ENCODE results near the gene ING4. TPM values are rescaled to one million over a fixed set of nuclear protein-coding genes. Genes with fewer than 3 reads are reported as not detected.

The ING4 gene
- total and polyA plus RNA-seq, 2 of the 13 experiments (the other 11 are each of a cell fraction or from before 2014, with no cell fraction given): 14.4 to 32.4 TPM

DNA sequence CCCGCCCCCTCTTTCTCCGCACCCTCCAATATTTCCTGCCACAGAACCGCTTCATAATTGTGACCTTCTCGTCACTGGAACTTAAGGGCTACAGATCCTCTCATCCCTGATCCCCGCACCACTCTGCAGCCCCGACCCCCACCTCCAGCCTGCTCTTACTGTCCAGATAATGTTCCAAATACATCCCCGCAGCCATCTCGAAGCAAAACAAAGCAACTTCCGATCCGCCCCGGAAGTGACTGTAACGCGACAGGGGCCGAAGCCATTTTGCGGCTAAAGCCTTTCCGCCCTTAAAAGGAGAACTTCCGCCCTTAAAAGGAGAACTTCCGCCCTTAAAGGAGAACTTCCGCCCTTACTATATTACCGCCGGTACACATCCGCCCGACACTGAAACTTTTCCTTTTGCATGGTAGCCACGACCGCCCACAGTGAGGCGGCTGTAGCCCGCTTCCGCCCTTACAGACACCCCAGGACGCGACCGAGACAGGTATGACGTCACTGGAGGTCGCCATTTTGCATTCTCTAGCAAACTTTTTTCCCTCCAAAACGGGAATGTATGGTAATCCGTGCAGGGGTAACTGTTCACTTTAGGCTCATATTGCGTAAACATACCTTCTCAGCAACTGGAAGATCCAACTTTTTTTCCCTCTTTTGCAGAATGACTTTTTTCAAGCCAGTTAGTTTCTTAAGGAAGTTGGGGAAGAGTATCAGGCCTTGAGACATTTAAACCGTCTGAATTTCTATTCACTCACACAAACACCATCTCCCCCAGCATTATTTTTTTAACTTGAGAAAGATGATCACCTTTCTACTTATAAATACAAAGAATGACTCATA is at the start of gene ING4 (continued):
- TF ChIP-seq ZNF589 (CRISPR knock-in tag; conservative IDR thresholded peaks at IDR 0.05): no peak; the same call in 1 of the 2 replicates
- TF ChIP-seq, protein P1, sequence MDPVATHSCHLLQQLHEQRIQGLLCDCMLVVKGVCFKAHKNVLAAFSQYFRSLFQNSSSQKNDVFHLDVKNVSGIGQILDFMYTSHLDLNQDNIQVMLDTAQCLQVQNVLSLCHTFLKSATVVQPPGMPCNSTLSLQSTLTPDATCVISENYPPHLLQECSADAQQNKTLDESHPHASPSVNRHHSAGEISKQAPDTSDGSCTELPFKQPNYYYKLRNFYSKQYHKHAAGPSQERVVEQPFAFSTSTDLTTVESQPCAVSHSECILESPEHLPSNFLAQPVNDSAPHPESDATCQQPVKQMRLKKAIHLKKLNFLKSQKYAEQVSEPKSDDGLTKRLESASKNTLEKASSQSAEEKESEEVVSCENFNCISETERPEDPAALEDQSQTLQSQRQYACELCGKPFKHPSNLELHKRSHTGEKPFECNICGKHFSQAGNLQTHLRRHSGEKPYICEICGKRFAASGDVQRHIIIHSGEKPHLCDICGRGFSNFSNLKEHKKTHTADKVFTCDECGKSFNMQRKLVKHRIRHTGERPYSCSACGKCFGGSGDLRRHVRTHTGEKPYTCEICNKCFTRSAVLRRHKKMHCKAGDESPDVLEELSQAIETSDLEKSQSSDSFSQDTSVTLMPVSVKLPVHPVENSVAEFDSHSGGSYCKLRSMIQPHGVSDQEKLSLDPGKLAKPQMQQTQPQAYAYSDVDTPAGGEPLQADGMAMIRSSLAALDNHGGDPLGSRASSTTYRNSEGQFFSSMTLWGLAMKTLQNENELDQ (CRISPR knock-in tag; IDR thresholded peaks at IDR 0.05; ENCODE audit: borderline replicate concordance): no peak; the same call in 1 of the 2 replicates
- TF ChIP-seq PAX8 (CRISPR knock-in tag; IDR thresholded peaks at IDR 0.05; ENCODE audit: borderline replicate concordance): no peak
- TF ChIP-seq SYNCRIP (IDR thresholded peaks at IDR 0.05; ENCODE audit: insufficient read depth, low read depth, low read length): no peak
- TF ChIP-seq, protein P2, sequence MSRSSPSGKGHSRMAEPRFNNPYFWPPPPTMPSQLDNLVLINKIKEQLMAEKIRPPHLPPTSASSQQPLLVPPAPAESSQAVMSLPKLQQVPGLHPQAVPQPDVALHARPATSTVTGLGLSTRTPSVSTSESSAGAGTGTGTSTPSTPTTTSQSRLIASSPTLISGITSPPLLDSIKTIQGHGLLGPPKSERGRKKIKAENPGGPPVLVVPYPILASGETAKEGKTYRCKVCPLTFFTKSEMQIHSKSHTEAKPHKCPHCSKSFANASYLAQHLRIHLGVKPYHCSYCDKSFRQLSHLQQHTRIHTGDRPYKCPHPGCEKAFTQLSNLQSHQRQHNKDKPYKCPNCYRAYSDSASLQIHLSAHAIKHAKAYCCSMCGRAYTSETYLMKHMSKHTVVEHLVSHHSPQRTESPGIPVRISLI (CRISPR knock-in tag; IDR thresholded peaks at IDR 0.05; ENCODE audit: borderline replicate concordance): peak; percentile 50; the same call in 1 of the 2 replicates
- TF ChIP-seq ZNF232 (CRISPR knock-in tag; IDR thresholded peaks at IDR 0.05; ENCODE audit: borderline replicate concordance): no peak
- no peak; the same call in 1 of the 2 replicates for TF ChIP-seq TSC22D2 (CRISPR knock-in tag; IDR thresholded peaks at IDR 0.05; ENCODE audit: borderline replicate concordance)
- no peak for TF ChIP-seq ZNF30 (CRISPR knock-in tag; IDR thresholded peaks at IDR 0.05)
- TF ChIP-seq HMG20A (CRISPR knock-in tag; IDR thresholded peaks at IDR 0.05; ENCODE audit: borderline replicate concordance): no peak
- TF ChIP-seq NPAS2 (CRISPR knock-in tag; IDR thresholded peaks at IDR 0.05; ENCODE audit: borderline replicate concordance): no peak
- no peak for TF ChIP-seq ZNF788 (CRISPR knock-in tag; IDR thresholded peaks at IDR 0.05; ENCODE audit: borderline replicate concordance)
- TF ChIP-seq ZNF598 (CRISPR knock-in tag; IDR thresholded peaks at IDR 0.05; ENCODE audit: borderline replicate concordance): peak; percentile 67; the same call in 1 of the 2 replicates
- TF ChIP-seq, protein P3, sequence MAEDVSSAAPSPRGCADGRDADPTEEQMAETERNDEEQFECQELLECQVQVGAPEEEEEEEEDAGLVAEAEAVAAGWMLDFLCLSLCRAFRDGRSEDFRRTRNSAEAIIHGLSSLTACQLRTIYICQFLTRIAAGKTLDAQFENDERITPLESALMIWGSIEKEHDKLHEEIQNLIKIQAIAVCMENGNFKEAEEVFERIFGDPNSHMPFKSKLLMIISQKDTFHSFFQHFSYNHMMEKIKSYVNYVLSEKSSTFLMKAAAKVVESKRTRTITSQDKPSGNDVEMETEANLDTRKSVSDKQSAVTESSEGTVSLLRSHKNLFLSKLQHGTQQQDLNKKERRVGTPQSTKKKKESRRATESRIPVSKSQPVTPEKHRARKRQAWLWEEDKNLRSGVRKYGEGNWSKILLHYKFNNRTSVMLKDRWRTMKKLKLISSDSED (CRISPR knock-in tag; IDR thresholded peaks at IDR 0.05): no peak
- no peak for TF ChIP-seq ZKSCAN1 (IDR thresholded peaks at IDR 0.05; ENCODE audit: low read length)
- peak; percentile 81 for TF ChIP-seq POGZ (CRISPR knock-in tag; IDR thresholded peaks at IDR 0.05)
- TF ChIP-seq, protein P4, sequence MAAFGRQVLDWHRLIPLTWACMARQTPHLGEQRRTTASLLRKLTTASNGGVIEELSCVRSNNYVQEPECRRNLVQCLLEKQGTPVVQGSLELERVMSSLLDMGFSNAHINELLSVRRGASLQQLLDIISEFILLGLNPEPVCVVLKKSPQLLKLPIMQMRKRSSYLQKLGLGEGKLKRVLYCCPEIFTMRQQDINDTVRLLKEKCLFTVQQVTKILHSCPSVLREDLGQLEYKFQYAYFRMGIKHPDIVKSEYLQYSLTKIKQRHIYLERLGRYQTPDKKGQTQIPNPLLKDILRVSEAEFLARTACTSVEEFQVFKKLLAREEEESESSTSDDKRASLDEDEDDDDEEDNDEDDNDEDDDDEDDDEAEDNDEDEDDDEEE (CRISPR knock-in tag; IDR thresholded peaks at IDR 0.05): no peak
- TF ChIP-seq, protein P5, sequence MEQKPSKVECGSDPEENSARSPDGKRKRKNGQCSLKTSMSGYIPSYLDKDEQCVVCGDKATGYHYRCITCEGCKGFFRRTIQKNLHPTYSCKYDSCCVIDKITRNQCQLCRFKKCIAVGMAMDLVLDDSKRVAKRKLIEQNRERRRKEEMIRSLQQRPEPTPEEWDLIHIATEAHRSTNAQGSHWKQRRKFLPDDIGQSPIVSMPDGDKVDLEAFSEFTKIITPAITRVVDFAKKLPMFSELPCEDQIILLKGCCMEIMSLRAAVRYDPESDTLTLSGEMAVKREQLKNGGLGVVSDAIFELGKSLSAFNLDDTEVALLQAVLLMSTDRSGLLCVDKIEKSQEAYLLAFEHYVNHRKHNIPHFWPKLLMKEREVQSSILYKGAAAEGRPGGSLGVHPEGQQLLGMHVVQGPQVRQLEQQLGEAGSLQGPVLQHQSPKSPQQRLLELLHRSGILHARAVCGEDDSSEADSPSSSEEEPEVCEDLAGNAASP (CRISPR knock-in tag; IDR thresholded peaks at IDR 0.05; ENCODE audit: borderline replicate concordance): no peak
- no peak for TF ChIP-seq ZNF354B (CRISPR knock-in tag; IDR thresholded peaks at IDR 0.05)
- TF ChIP-seq, protein P6, sequence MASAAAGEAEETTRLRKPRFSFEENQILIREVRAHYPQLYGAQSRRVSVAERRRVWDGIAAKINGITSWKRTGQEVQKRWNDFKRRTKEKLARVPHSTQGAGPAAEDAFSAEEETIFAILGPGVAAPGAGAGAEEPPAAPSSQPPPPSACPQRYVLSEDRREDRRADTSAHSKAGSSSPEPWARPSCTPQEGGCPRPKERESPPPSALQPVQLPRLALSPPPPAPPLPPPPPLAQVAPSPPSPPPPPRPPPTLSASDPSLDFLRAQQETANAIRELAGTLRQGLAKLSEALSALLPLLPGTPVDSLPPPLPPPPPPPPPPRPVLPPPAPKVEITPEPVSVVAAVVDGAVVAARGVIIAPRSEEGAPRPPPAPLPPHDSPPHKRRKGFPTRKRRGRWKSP (CRISPR knock-in tag; IDR thresholded peaks at IDR 0.05): peak; percentile 59; the same call in 1 of the 2 replicates
- no peak for TF ChIP-seq ZNF552 (CRISPR knock-in tag; IDR thresholded peaks at IDR 0.05; ENCODE audit: borderline replicate concordance)
